ENCODE results near the gene FBXL14. TPM values are rescaled to one million over a fixed set of nuclear protein-coding genes. Genes with fewer than 3 reads are reported as not detected.

Gene FBXL14
- total and polyA plus RNA-seq, 2 of the 13 experiments (the other 11 are each of a cell fraction or from before 2014, with no cell fraction given): 7.0 to 7.4 TPM

DNA sequence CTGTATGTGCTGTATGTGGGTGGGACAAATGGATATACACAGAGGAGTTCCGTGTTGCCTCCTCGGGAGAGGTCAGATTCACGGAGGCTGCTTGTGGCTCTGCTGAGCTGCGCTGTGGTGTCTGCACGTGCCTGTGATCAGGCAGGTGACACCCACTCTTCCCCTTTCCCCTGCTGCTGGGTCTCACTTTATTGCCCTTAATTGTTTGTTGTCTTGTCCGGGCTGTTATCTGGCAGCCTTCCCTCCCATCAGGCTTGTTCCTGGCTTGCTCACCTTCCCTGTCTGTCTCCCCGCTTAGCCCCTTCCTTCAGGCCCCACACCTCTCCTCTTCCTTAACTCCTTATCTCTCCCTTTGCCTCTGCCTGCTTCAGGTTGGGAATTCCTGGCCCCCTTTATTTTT lies 48.1 kb upstream of the FBXL14 start:
- H3K9me3 ChIP-seq (ENCODE audit: low read length): no peaks in the 10 kb centered on the region
- no peak overlapping the region for H2AFZ ChIP-seq (ENCODE audit: low read length)
- H3K4me2 ChIP-seq (ENCODE audit: low read depth, low read length): no peak overlapping the region
- in situ Hi-C loops (cut with HindIII; ENCODE audit: extremely low pct_ligation_motif_present, low pct_unique_long_range_greater_than_20kb): no loop called here
- peaks cover 6 to 60% of the 10 kb centered on the region in 2 experiments for H3K27me3 ChIP-seq (ENCODE audit: control insufficient read depth in 1 of 2, insufficient read depth in 2 of 2, low read length in 2 of 2)
- CTCF ChIA-PET (ENCODE audit: low intra/inter-chr PET ratio, low total read pairs): no interaction called here
- TF ChIP-seq ZFP37 (CRISPR knock-in tag; IDR thresholded peaks at IDR 0.05; ENCODE audit: borderline replicate concordance): no peak
- TF ChIP-seq ZFAT (CRISPR knock-in tag; conservative IDR thresholded peaks at IDR 0.05): no peak
- no peak for TF ChIP-seq SMAD9 (CRISPR knock-in tag; IDR thresholded peaks at IDR 0.05)
- no peak for TF ChIP-seq JUND (CRISPR knock-in tag; IDR thresholded peaks at IDR 0.05)
- no peak for TF ChIP-seq RNF2 (conservative IDR thresholded peaks at IDR 0.05; ENCODE audit: low read depth)
- no peak for TF ChIP-seq SALL2 (CRISPR knock-in tag; IDR thresholded peaks at IDR 0.05)
- no peak for TF ChIP-seq ZNF747 (CRISPR knock-in tag; IDR thresholded peaks at IDR 0.05; ENCODE audit: borderline replicate concordance)
- no peak for TF ChIP-seq REXO4 (CRISPR knock-in tag; IDR thresholded peaks at IDR 0.05; ENCODE audit: borderline replicate concordance)
- H3K4me1 ChIP-seq (ENCODE audit: insufficient read depth, low read length): peaks cover 28% of the 10 kb centered on the region
- no peak overlapping the region for H3K4me3 ChIP-seq (replicated peaks in 1 of 3; ENCODE audit: insufficient read depth in 1 of 3, low read depth in 2 of 3, low read length in 3 of 3)
- ATAC-seq: no peak
- H3K9ac ChIP-seq (ENCODE audit: insufficient read depth, low read depth, low read length): no peak overlapping the region
- BruUV-seq (replicated peaks): no TSS peak
- FAIRE-seq: no peak
- H3K27ac ChIP-seq (ENCODE audit: extremely low read length, insufficient read depth, low read length): no peak overlapping the region
- H4K20me1 ChIP-seq (ENCODE audit: insufficient read depth, low read length): no peaks in the 10 kb centered on the region
- POLR2A ChIA-PET: no interaction called here
- WGBS (ENCODE audit: low lambda C conversion rate): 26% methylated on average over 7 of the region's 7 CpGs
- H3K36me3 ChIP-seq (replicated peaks in 1 of 2; ENCODE audit: control insufficient read depth in 1 of 2, insufficient read depth in 2 of 2, low read length in 2 of 2): no peaks in the 10 kb centered on the region
- intact Hi-C loops (cut with micrococcal nuclease; ENCODE audit: unreplicated experiment): no loop called here
- DNase-seq (ENCODE audit: low spot score): no peak
- no peaks in the 10 kb centered on the region for H3K79me2 ChIP-seq (ENCODE audit: insufficient read depth, low read length)

DNA sequence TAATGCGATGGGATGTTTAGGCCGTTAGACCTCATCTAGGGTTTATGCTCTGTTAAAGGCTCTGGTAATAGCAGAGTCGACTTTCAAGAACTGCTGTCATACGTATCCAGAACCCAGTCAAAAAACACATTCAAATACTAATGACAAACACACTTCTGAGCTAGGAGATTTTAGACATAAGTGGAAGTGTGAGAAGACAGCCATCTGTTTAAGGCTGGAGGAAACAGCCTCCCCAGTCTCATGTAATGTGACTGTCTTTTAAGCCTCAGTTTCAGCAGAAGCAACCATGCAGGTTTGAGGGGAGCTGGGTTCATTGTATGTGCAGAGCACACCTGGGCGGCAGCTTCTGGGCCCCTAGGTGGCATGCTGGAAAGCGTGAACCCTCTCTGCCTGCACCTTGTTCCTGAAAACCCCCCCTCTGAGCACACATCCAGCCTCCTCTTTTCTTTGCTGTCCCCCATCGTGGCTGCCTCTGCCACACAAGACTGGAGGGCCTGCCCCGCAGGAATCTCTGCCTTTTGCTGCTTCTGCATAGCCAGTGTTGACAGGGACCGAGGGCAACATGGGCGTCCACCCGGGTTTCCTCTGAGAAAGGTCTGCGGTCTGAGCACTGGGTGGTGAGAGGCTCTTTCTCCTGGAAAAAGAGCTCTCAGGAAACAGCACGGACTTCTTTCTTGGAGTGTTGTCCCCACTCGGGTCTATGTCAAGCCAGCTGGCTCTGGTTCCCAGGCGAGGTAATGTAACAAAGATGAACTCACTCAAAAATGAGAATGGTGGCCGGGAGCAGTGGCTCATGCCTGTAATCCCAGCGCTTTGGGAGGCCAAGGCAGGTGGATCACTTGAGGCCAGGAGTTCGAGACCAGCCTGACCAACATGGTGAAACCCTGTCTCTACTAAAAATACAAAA lies 46.2 kb upstream of the FBXL14 start:
- POLR2A ChIA-PET: no interaction called here
- Histone ChIP-seq H3K4me1 (ENCODE audit: insufficient read depth, low read length) (peaks cover 16% of the 10 kb centered on the region; the same call in 1 of the 2 replicates), H3K4me3 (replicated peaks in 1 of 3; ENCODE audit: insufficient read depth in 1 of 3, low read depth in 2 of 3, low read length in 3 of 3) (no peak overlapping the region; a peak in 1 of 6 replicates), H2AFZ (ENCODE audit: low read length) (no peak overlapping the region), H3K36me3 (replicated peaks in 1 of 2; ENCODE audit: control insufficient read depth in 1 of 2, insufficient read depth in 2 of 2, low read length in 2 of 2) (no peaks in the 10 kb centered on the region), H3K9me3 (ENCODE audit: low read length) (no peaks in the 10 kb centered on the region), H3K9ac (ENCODE audit: insufficient read depth, low read depth, low read length) (no peak overlapping the region), H3K27me3 (ENCODE audit: control insufficient read depth in 1 of 2, insufficient read depth in 2 of 2, low read length in 2 of 2) (peaks cover 6 to 51% of the 10 kb centered on the region in 2 experiments), H3K27ac (ENCODE audit: extremely low read length, insufficient read depth, low read length) (no peak overlapping the region), H3K4me2 (ENCODE audit: low read depth, low read length) (peak overlapping the region; percentile 32; the same call in 1 of the 2 replicates), H3K79me2 (ENCODE audit: insufficient read depth, low read length) (no peaks in the 10 kb centered on the region), H4K20me1 (ENCODE audit: insufficient read depth, low read length) (no peaks in the 10 kb centered on the region)
- intact Hi-C loops (cut with micrococcal nuclease; ENCODE audit: unreplicated experiment) (no loop called here), in situ Hi-C loops (cut with HindIII; ENCODE audit: extremely low pct_ligation_motif_present, low pct_unique_long_range_greater_than_20kb) (no loop called here)
- WGBS (ENCODE audit: low lambda C conversion rate): 35% methylated on average over 17 of the region's 18 CpGs
- TF ChIP-seq EZH2 (conservative IDR thresholded peaks at IDR 0.05; ENCODE audit: low read depth, low read length) (no peak), ZNF451 (CRISPR knock-in tag; IDR thresholded peaks at IDR 0.05) (no peak), SP1 (IDR thresholded peaks at IDR 0.05) (no peak), SP1 (CRISPR knock-in tag; IDR thresholded peaks at IDR 0.05) (no peak), ZFP36L1 (CRISPR knock-in tag; IDR thresholded peaks at IDR 0.05) (no peak), KDM4B (CRISPR knock-in tag; IDR thresholded peaks at IDR 0.05) (no peak), ZNF790 (CRISPR knock-in tag; IDR thresholded peaks at IDR 0.05; ENCODE audit: borderline replicate concordance) (no peak)
- TF ChIP-seq, protein P1, sequence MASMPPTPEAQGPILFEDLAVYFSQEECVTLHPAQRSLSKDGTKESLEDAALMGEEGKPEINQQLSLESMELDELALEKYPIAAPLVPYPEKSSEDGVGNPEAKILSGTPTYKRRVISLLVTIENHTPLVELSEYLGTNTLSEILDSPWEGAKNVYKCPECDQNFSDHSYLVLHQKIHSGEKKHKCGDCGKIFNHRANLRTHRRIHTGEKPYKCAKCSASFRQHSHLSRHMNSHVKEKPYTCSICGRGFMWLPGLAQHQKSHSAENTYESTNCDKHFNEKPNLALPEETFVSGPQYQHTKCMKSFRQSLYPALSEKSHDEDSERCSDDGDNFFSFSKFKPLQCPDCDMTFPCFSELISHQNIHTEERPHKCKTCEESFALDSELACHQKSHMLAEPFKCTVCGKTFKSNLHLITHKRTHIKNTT (CRISPR knock-in tag; IDR thresholded peaks at IDR 0.05): no peak
- no peak for FAIRE-seq
- ATAC-seq: peak; percentile 48
- CTCF ChIA-PET (ENCODE audit: low intra/inter-chr PET ratio, low total read pairs): no interaction called here
- no TSS peak for BruUV-seq (replicated peaks)
- no peak for DNase-seq (ENCODE audit: low spot score)

Measured in HepG2 (cell line).